K562 (cell line): ENCODE measurements around the gene TMC2. TPM values are rescaled to one million over a fixed set of nuclear protein-coding genes. Genes with fewer than 3 reads are reported as not detected.

Experiments used
- ATAC-seq: fragments of 200-7000 bp; cut with Tn5 transposase; 3 replicates; pipeline ENCODE4 v1.9.1; 2020; ENCODE audit warnings: moderate library complexity
- BruUV-seq: library from RNA; stranded (reverse); fragments of 400-500 nt; replicated peaks from 2 replicates; lab custom pipeline; 2021; lab: Mats Ljungman, UMichigan
- CTCF ChIA-PET: fragments of 300-600 bp; formaldehyde crosslinking; extraction: SDS; loops from one replicate; lab custom pipeline; 2021; ENCODE audit warnings: low intra/inter-chr PET ratio; lab: Yijun Ruan, JAX
- POLR2A ChIA-PET: fragments of 300-600, 350-650 bp; sonication (Branson Sonifier 250); formaldehyde crosslinking; extraction: SDS; loops from one replicate; lab custom pipeline; 2021; ENCODE audit warnings: antibody characterized with exemption, inconsistent platforms; lab: Yijun Ruan, JAX
- DNase-seq, 4 experiments: peaks; one replicate each; pipeline versions ENCODE4 v3.0.0 to v3.0.0-alpha.2; 2011 to 2018; ENCODE audit warnings: low spot score in 3 of 4, mixed read lengths in 3 of 4; ENCODE audit errors: extremely low read depth in 1 of 4
- FAIRE-seq: peaks from 2 replicates; lab custom pipeline; 2011; peaks lifted over from hg19 to GRCh38; lab: Jason Lieb, UNC
- H2AFZ ChIP-seq: 2 replicates; pipeline ENCODE4 v1.6.0; 2011; ENCODE audit warnings: low read depth, low read length, control low read depth, inconsistent platforms
- H3K27ac ChIP-seq: fragments of 200-600 bp; 3 replicates; pipeline ENCODE4 v1.8.0; 2011; ENCODE audit warnings: low read depth, mild to moderate bottlenecking, control low read depth, inconsistent platforms, low read length, moderate library complexity, mixed read lengths; ENCODE audit errors: extremely low read depth
- H3K27me3 ChIP-seq, 2 experiments: fragments of 300-600 bp in 1 of 2; 2 replicates in 1 of 2; 3 replicates in 1 of 2; pipeline versions ENCODE4 v1.6.0 to v1.8.0; 2011; ENCODE audit warnings: inconsistent platforms in 2 of 2, low read length in 2 of 2, mild to moderate bottlenecking in 1 of 2, mixed read lengths in 1 of 2, moderate library complexity in 1 of 2; ENCODE audit not compliant: control insufficient read depth in 2 of 2, insufficient read depth in 2 of 2
- H3K36me3 ChIP-seq: fragments of 300-600 bp; 3 replicates; pipeline ENCODE4 v1.8.0; 2011; ENCODE audit warnings: mild to moderate bottlenecking, low read length, inconsistent platforms; ENCODE audit not compliant: control insufficient read depth, insufficient read depth
- H3K4me1 ChIP-seq, 2 experiments: fragments of 200-600 bp in 1 of 2; replicated peaks in 1 of 2; 2 replicates in 1 of 2; 3 replicates in 1 of 2; pipeline versions ENCODE4 v1.5.1 to v1.8.0; 2011; ENCODE audit warnings: inconsistent platforms in 2 of 2, low read length in 2 of 2, mild to moderate bottlenecking in 1 of 2, mixed read lengths in 1 of 2, moderate library complexity in 1 of 2; ENCODE audit not compliant: control insufficient read depth in 2 of 2, insufficient read depth in 2 of 2
- H3K4me2 ChIP-seq: 2 replicates; pipeline ENCODE4 v1.6.1; 2011; ENCODE audit warnings: low read length, control low read depth, inconsistent platforms, mixed read lengths; ENCODE audit not compliant: insufficient read depth
- H3K4me3 ChIP-seq: fragments of 200-600 bp; sonication (generic), shearing (Covaris generic); 2 replicates; pipeline ENCODE4 v1.5.1; 2016; ENCODE audit warnings: control low read depth, inconsistent platforms
- H3K79me2 ChIP-seq: fragments of 200-600 bp; 3 replicates; pipeline ENCODE4 v1.8.0; 2011; ENCODE audit warnings: low read length, inconsistent platforms; ENCODE audit not compliant: control insufficient read depth, insufficient read depth
- H3K9ac ChIP-seq, 2 experiments: 2 replicates each; pipeline versions ENCODE4 v1.6.0 to v1.6.1; 2011; ENCODE audit warnings: low read depth in 2 of 2, low read length in 2 of 2, control low read depth in 1 of 2, inconsistent platforms in 1 of 2, mild to moderate bottlenecking in 1 of 2, mixed read lengths in 1 of 2; ENCODE audit not compliant: insufficient read depth in 1 of 2
- H3K9me1 ChIP-seq: one replicate; pipeline ENCODE4 v1.6.0; 2011; ENCODE audit warnings: inconsistent platforms, mild to moderate bottlenecking, low read length, moderate library complexity; ENCODE audit not compliant: control insufficient read depth, insufficient read depth
- H3K9me3 ChIP-seq: replicated peaks from 2 replicates; pipeline ENCODE4 v1.5.1; 2011; ENCODE audit warnings: low read depth, low read length, inconsistent platforms; ENCODE audit not compliant: control insufficient read depth, insufficient read depth
- H4K20me1 ChIP-seq: replicated peaks from 2 replicates; pipeline ENCODE4 v1.6.1; 2011; ENCODE audit warnings: low read length, inconsistent platforms, mixed read lengths; ENCODE audit not compliant: control insufficient read depth, insufficient read depth
- CREB3L1 ChIP-seq: fragments of 450-650 bp; IDR thresholded peaks from 2 replicates; pipeline ENCODE4 v1.6.1; 2014; ENCODE audit warnings: low read depth, mild to moderate bottlenecking, moderate library complexity, borderline replicate concordance
- CREM ChIP-seq: IDR thresholded peaks from 2 replicates; pipeline ENCODE4 v1.6.1; 2014; ENCODE audit warnings: antibody characterized with exemption, low read depth
- EZH2 ChIP-seq: IDR thresholded peaks from 2 replicates; pipeline ENCODE4 v1.6.1; 2012; ENCODE audit warnings: low read depth, mild to moderate bottlenecking, inconsistent platforms, low read length, borderline replicate concordance
- KAT2B ChIP-seq: IDR thresholded peaks from one replicate; pipeline ENCODE4 v1.6.1; 2012; ENCODE audit warnings: low read depth, mild to moderate bottlenecking, control low read depth, inconsistent platforms, low read length, moderate library complexity
- KHSRP ChIP-seq: fragments of 450-650 bp; IDR thresholded peaks from 2 replicates; pipeline ENCODE4 v1.6.1; 2017
- MCM2 ChIP-seq: fragments of 450-650 bp; IDR thresholded peaks from 2 replicates; pipeline ENCODE4 v1.6.1; 2017; ENCODE audit warnings: low read depth, mild to moderate bottlenecking
- POLR2A ChIP-seq: fragments of 450-650 bp; conservative IDR thresholded peaks from 2 replicates; pipeline ENCODE4 v1.6.1; 2016
- RBFOX2 ChIP-seq: fragments of 200-400 bp; formaldehyde crosslinking; IDR thresholded peaks from 2 replicates; pipeline ENCODE4 v1.6.1; 2017; ENCODE audit warnings: low read depth, mild to moderate bottlenecking, low read length, moderate library complexity
- SMARCB1 ChIP-seq: IDR thresholded peaks from 2 replicates; pipeline ENCODE4 v1.6.1; 2011; ENCODE audit warnings: improper control_type of control experiment, low read depth; ENCODE audit not compliant: insufficient read length
- STAG1 ChIP-seq: sonication (generic); formaldehyde crosslinking; IDR thresholded peaks from 2 replicates; pipeline ENCODE4 v1.5.0; 2020; ENCODE audit warnings: missing genetic modification reagents, borderline replicate concordance
- SUPT5H ChIP-seq: fragments of 450-650 bp; IDR thresholded peaks from 2 replicates; pipeline ENCODE4 v1.6.1; 2016
- USF2 ChIP-seq: sonication (generic); formaldehyde crosslinking; IDR thresholded peaks from 2 replicates; pipeline ENCODE4 v1.5.0; 2020; ENCODE audit warnings: missing genetic modification reagents
- ZBTB12 ChIP-seq: fragments of 250-450 bp; sonication (Bioruptor Pico); IDR thresholded peaks from 2 replicates; pipeline ENCODE4 v1.4.0; 2020
- ZKSCAN8 ChIP-seq: fragments of 200-800 bp; sonication (Bioruptor generic); IDR thresholded peaks from 2 replicates; pipeline ENCODE4 v1.6.1; 2016; ENCODE audit warnings: missing genetic modification characterization, missing compliant biosample characterization
- ZNF282 ChIP-seq: sonication (generic); formaldehyde crosslinking; IDR thresholded peaks from 2 replicates; pipeline ENCODE4 v1.8.1; 2023; ENCODE audit warnings: missing genetic modification reagents
- ZNF639 ChIP-seq, 2 experiments: fragments of 200-800 bp in 1 of 2; sonication (Bioruptor generic) in 1 of 2; sonication (generic) in 1 of 2; formaldehyde crosslinking in 1 of 2; IDR thresholded peaks in 1 of 2; conservative IDR thresholded peaks in 1 of 2; 2 replicates each; pipeline versions ENCODE4 v1.5.0 to v1.6.1; 2016 to 2020; ENCODE audit warnings: missing compliant biosample characterization in 1 of 2, missing genetic modification characterization in 1 of 2, missing genetic modification reagents in 1 of 2
- WGBS: fragments of 100-300 bp; shearing (Covaris generic); methylation state at CpG from one replicate; pipeline ENCODE4 v1.1.6; 2016; ENCODE audit warnings: low coverage, mixed read lengths; ENCODE audit not compliant: insufficient coverage; ENCODE audit errors: missing lambda C conversion rate; 5-methylcytosine and 5-hydroxymethylcytosine counted together
- in situ Hi-C: fragments of 300-500 bp; cut with MboI; formaldehyde crosslinking; loops from 4 replicates; pipeline ENCODE4 v1.15.0; 2018; ENCODE audit warnings: inconsistent platforms, mixed read lengths
- intact Hi-C: fragments of 100-400 bp; cut with micrococcal nuclease; formaldehyde crosslinking; loops from 2 replicates; pipeline ENCODE4 v1.14.2; 2022
- polyA plus RNA-seq, 8 experiments: library from polyadenylated mRNA; depleted of rRNA in 4 of 8; stranded (reverse) in 5 of 8; unstranded in 3 of 8; fragments of >200 nt; fragmentation: Nextera tagmentation in 2 of 8; fragmentation: Illumina TruSeq in 1 of 8; extraction: Ambion mirVana in 2 of 8; extraction: Trizol in 1 of 8; gene quantifications; 2 replicates each; pipeline versions ENCODE4 v1.2.1 to v1.2.3, GENCODE V29; 2011 to 2014; ENCODE audit warnings: inconsistent platforms in 1 of 8, missing spikeins in 1 of 8
- total RNA-seq, 7 experiments: library from RNA; depleted of rRNA in 6 of 7; stranded (reverse); fragments of >200 nt in 6 of 7; fragmentation: Illumina TruSeq in 2 of 7; extraction: Trizol in 2 of 7; gene quantifications; 2 replicates each; pipeline versions ENCODE4 v1.2.1 to v1.2.3, GENCODE V29; 2011 to 2021; ENCODE audit warnings: low replicate concordance in 1 of 7
- TF ChIP-seq, protein P1 (sequence below): sonication (generic); formaldehyde crosslinking; IDR thresholded peaks from 2 replicates; pipeline ENCODE4 v1.9.0; 2022; ENCODE audit warnings: mild to moderate bottlenecking, missing genetic modification reagents
- TF ChIP-seq, protein P2 (sequence below): fragments of 250-450 bp; sonication (Bioruptor Pico); IDR thresholded peaks from 2 replicates; pipeline ENCODE4 v1.8.0; 2021; ENCODE audit warnings: moderate library complexity, mild to moderate bottlenecking, inconsistent platforms

TMC2 gene
- total and polyA plus RNA-seq, 9 of the 15 experiments (the other 6 are each of a cell fraction or from before 2014, with no cell fraction given): not detected

DNA sequence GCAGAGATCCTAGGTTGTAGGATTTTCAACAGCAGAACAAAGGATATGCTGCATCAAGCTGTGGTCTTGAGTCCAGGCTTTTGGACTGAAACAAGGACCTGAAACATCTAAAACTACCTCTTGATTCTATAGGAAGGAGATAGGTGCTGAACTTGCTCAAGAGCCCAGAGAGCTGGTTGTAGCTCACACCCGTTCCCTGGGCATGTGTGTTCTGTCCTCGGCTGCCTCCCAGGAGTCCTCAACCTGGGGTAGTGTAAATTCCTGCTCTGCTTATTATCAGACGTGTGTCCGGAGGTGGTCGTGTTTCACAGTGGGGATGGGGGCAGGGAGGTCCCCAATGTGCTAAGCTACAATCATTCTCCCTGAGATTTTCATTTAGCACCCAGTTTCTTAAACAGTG is 120.9 kb downstream of the TMC2 start:
- no peaks in the 10 kb centered on the region for H3K27me3 ChIP-seq
- intact Hi-C loops: no loop called here
- ChIA-PET CTCF (no interaction called here), POLR2A (interaction anchor here (0.6 to 0.8 kb wide), 3 partner anchors 16 to 546 kb away, joined by 3 to 6 read pairs (median 4); no protein-coding TSS in a partner anchor)
- H3K27ac ChIP-seq: no peak overlapping the region
- H3K4me1 ChIP-seq: peaks cover 15 to 20% of the 10 kb centered on the region in 2 experiments; a peak in 4 of 5 replicates
- ATAC-seq: no peak
- no peak overlapping the region for H3K4me3 ChIP-seq
- no peak overlapping the region for H2AFZ ChIP-seq
- peaks cover 42% of the 10 kb centered on the region for H4K20me1 ChIP-seq
- H3K9me1 ChIP-seq: peaks cover 15% of the 10 kb centered on the region
- H3K9me3 ChIP-seq: no peaks in the 10 kb centered on the region
- H3K79me2 ChIP-seq: peaks cover 50% of the 10 kb centered on the region
- peak in 1 of 4 experiments; percentile 4 for DNase-seq
- no peak for FAIRE-seq
- H3K36me3 ChIP-seq: peaks cover 95% of the 10 kb centered on the region
- BruUV-seq: no TSS peak
- WGBS: 66% methylated on average over 4 of the region's 5 CpGs
- TF ChIP-seq EZH2 (no peak), STAG1 (CRISPR knock-in tag) (no peak), MCM2 (no peak), KAT2B (no peak), ZNF639 (CRISPR knock-in tag; conservative IDR thresholded peaks at IDR 0.05 in 1 of 2, IDR thresholded peaks at IDR 0.05 in 1 of 2) (no peak), ZNF282 (no peak), SUPT5H (peak; percentile 28; the same call in 1 of the 2 replicates), RBFOX2 (peak; percentile 41; the same call in 1 of the 2 replicates), ZBTB12 (CRISPR knock-in tag) (no peak), KHSRP (no peak), ZKSCAN8 (CRISPR knock-in tag) (no peak), USF2 (CRISPR knock-in tag) (no peak), CREB3L1 (no peak), POLR2A (peak; percentile 37; the same call in 1 of the 2 replicates), SMARCB1 (no peak), CREM (no peak)
- TF ChIP-seq, protein P1, sequence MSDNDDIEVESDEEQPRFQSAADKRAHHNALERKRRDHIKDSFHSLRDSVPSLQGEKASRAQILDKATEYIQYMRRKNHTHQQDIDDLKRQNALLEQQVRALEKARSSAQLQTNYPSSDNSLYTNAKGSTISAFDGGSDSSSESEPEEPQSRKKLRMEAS (CRISPR knock-in tag): no peak
- TF ChIP-seq, protein P2, sequence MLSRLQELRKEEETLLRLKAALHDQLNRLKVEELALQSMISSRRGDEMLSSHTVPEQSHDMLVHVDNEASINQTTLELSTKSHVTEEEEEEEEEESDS: no peak
- no peak overlapping the region for H3K9ac ChIP-seq
- in situ Hi-C loops: no loop called here
- H3K4me2 ChIP-seq: no peak overlapping the region
